Peyer's patch (tissue), 4 donors: ENCODE results near the gene TRIM13.

Experiments used
- CTCF ChIP-seq, 6 experiments: fragments of 450-650 bp in 4 of 6; fragments of 200-600 bp in 2 of 6; sonication (generic) in 1 of 6; IDR thresholded peaks; one replicate each; pipeline ENCODE4 v1.5.1; 2017 to 2019; ENCODE audit warnings: antibody characterized with exemption in 6 of 6, mild to moderate bottlenecking in 3 of 6, moderate library complexity in 1 of 6
- POLR2A ChIP-seq, 2 donors: fragments of 450-650 bp; IDR thresholded peaks; one replicate each; pipeline ENCODE4 v1.5.1; 2017; ENCODE audit warnings: antibody characterized with exemption in 2 of 2, mild to moderate bottlenecking in 2 of 2, moderate library complexity in 2 of 2

DNA sequence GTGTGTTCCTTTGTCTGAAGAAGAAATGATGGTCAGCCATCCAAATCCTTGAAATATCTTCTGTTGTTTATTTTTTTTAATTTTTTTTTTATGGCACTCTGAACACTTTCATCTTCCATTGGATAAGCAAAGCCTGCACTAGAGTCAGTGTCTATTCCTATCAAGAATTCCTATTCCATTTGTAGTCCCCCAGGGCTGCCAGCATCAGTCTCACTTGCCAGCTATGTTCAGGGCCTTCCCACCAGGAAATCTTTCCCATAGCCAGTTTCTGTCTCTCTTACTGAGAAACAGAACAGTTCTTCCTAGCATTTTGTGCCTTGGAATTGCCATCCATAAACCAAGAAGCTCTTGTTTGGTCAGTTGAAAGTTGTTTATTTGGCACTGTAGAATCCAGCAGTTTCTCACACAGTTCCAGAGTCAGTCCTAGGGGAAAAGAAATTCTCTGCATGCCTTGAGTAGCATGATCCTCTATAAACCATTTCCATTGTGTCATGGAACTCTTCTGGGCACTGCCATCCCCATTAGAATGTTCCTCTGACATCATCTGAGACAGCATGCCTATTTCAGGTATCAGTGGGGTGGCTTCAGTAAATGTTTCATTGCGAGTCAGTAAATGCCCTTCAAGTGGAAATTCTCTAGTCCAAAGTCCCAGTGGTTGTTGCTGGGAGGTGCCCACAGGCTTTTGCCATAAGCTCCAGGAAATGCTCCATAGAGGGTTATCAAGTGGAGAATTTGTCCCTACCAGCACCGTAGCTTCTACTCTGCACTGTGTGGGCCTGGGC, 42.0 kb upstream of the TRIM13 start:
- TF ChIP-seq POLR2A (IDR thresholded peaks at IDR 0.05): no peak
- TF ChIP-seq CTCF (IDR thresholded peaks at IDR 0.05): no peak
